HG03521 (cell line): ENCODE data around the gene GPR17.

ENCODE experiments used
- ATAC-seq: cut with Tn5 transposase; IDR thresholded peaks from one replicate; pipeline ENCODE4 v1.9.1; 2021; ENCODE audit warnings: mild to moderate bottlenecking, moderate library complexity; ENCODE audit not compliant: unreplicated experiment

Gene GPR17

DNA sequence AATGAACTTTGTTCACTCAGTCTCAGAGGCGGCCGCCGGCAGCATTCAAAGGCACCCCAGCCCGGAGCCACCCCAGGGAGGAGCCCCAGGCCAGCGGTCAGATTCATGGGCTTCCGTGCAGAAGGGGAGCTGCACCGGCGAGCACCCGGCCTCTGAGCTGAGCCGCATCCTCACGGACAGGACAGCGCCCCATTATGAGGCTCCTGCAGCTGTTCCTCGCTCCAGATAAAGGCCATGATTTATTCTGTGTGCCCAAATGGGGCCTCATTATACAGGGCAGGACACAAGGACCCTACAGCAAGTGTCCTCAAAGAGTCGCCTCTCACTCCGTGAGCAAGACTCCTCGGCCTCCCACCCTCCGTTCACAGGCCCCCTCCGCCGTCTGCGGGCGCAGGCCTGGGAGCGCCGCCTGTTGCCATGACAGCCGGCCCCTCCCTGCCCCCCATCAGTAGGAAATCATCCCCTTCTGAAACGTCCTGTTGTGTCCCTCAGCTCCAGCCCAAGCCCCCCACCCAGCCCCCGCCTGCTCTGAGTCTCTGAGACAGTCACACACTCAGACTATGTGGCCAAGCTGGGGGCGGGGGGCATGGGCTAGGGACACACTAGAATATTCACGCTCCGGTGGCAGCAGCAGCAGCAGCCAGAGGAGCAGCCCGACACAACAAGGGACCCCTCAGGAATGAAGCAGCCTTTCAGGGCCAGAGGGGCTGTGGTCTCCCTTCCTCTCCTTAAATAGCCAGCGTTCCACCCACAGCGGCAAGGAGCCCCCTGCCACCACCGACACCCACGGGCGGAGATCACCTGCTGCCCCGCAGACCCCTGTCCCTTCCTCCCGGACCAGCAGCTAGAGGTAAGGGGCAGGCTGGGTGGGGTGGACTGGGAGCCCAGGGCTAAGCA lies at the start of gene GPR17:
Gene GPR17, plus strand, starts transcription at position 759 of the 897 bp plus-strand sequence. CDS start 4,583 bp downstream, outside the sequence.
- ATAC-seq, result no peak

DNA sequence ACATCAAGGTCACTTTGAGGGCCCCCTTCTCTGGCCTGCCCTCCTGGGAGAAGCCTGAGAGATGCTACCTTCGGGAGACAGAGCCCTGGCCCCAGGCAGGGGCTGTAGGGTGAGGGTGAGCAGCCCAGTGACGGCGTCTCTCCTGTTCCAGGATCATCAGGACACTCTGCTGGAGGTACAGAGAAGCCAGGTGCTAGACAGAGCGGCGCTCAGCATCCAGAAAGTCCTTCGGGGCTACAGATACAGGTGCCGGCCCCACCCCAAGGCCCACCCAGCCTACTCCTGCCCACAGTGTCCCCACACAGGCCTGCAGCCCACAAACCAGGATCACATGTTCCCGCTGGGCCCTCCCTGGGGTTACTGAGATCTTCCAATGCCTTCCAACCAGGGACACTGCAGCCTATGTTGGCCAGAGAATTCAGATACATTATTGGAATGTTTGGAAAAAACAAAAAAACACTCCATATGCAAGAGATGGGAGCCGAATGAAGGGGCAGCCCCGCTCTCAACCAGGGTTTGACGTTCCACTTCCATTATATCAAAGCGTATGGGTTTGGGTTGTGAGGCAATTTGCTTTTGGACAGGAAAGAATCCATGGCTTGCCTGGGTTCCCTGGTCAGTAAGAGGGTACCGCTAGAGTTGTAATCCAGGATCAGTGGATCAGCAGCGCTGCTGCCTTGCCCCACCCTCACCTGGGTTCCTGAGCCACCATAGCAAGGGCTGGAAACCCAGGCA lies 49.5 kb upstream of the GPR17 start:
- no peak for ATAC-seq

GRCh38 chr2:127597046-127597983 lies 48.6 kb upstream of the GPR17 start:
- ATAC-seq, result no peak

DNA sequence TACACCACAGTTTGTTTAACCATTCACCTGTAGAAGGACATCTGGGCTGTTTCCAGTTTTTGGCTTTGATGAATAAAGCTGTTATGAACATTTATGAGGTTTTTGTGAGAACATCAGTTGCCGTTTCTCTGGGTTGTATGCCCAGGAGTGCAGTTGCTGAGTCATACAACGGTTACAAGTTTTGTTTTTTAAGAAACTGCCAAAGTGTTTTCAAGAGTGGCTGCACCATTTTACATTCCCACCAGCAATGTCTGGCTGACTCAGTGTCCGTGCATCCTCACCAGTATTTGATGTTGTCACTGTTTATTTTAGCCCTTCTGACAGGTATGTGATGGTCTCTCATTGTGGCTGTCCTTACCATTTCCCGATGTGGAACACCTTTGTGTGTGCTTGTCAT lies 48.0 kb upstream of the GPR17 start:
- no peak for ATAC-seq

- no peak for ATAC-seq
Measured at GRCh38 chr2:127598711-127599110, 47.2 kb upstream of the GPR17 start.

GRCh38 chr2:127599211-127599610 lies 46.7 kb upstream of the GPR17 start:
- ATAC-seq, result no peak

GRCh38 chr2:127604986-127605385 lies 41.0 kb upstream of the GPR17 start:
- no peak for ATAC-seq

- no peak for ATAC-seq
Measured at GRCh38 chr2:127605691-127606263, 40.2 kb upstream of the GPR17 start.

- ATAC-seq, result no peak
Measured at GRCh38 chr2:127606625-127607398, 39.1 kb upstream of the GPR17 start.

GRCh38 chr2:127607399-127607908 lies 38.5 kb upstream of the GPR17 start:
- ATAC-seq, result no peak

DNA sequence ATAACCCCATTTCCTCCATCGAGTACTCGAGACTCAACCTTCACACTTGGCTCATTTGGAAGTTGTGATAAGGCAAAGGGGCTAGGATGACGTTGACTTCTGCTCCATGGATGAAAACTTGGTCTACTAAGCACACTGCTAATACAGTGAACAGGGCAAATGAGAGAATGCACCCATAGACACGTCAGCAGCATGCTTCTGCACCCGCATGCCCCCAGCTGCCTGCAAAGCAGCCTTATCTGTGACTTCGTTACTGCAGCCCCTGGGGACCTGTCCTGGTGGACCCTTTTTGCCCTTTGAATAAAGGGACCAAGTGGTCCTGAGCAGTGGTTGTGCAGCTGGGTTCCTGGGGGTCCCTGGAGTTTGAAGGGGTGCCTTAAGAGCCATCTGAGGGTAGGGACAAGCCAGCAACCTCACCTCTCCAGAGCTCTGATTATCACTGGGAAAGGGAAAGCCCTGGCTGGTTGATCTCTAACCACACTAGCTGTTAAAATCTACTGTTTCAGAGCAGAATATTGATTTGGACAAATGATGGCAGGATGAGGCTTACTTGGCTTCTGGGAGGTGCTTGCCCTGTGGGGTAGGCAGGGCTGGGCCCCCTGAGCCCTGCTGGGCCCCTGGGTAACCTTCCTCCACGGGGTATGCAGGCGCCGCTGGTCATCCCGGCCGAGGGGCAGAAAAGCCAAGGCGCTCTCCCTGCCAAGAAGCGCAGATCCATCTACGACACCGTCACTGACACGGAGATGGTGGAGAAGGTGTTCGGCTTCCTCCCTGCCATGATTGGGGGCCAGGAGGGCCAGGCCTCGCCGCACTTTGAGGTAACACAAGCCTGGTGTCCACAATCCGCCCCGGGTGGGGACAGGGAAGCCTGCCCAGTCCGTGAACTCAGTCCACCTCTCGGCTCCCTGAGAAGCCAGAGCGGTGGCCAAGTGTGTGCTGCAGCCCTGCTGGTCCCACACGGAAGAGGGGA lies 37.6 kb upstream of the GPR17 start:
- ATAC-seq, result no peak

DNA sequence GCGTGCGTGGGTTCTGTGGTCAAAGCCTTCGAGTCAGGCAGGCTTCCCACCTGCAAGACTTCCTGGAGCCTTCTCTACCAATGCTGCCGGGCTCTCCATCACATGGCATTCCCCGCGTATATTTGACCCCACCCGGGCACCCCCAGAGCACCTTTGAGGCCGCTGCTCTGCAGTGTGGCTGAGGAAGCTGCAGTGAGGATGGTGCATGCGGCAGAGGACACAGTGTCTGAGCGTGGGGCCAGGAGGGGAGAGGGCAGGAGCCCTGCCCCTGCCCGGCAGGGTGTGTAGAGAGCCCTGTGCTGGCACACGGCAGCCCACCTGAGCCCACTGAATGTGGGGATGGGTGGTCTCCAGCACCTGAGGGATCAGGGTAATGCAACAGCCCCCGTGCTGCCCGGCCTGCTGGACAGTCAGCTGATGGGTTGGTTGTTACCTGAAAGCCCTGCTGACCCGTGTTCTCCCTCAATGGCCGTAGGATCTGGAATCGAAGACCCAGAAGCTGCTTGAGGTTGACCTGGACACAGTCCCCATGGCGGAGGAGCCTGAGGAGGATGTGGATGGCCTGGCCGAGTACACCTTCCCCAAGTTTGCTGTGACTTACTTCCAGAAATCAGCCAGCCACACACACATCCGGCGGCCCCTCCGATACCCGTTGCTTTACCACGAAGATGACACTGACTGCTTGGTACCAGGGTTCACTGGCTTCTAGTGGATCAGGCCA lies 36.8 kb upstream of the GPR17 start:
- no peak for ATAC-seq

DNA sequence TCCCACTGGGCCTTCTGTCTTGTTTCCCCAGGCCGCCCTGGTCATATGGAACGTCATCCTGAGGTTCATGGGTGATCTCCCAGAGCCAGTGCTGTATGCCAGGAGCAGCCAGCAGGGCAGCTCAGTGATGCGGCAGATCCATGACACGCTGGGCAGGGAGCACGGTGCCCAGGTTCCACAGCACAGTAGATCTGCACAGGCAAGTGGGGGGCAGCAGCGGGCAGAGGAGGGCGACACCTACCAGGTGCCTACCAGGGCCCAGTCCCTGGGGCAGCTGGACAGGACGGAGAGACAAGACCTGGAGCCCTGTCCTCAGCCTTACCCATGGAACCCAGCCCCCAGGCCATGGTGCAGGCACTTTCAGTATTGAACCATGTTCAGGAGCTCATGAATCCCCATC lies 36.1 kb upstream of the GPR17 start:
- ATAC-seq, result no peak

DNA sequence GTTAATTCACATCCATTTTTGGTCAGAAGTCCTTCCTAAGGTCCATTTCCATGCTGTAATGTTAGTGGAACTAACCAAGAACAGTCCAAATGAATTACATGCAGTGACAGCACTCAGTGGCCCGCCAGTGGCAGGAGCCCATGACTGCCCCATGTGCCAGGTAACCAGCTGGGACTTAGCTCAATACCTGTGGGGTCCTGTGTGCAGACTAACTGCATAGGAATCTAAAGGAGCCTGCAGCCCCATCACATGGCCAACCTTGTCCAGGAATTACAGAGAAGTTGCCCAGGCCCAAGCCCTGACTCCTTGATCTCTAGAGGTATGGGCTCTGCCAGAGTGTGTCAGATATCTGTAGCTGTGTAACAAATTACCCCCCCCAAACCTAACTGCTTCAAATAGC lies 35.4 kb upstream of the GPR17 start:
- ATAC-seq, result no peak

DNA sequence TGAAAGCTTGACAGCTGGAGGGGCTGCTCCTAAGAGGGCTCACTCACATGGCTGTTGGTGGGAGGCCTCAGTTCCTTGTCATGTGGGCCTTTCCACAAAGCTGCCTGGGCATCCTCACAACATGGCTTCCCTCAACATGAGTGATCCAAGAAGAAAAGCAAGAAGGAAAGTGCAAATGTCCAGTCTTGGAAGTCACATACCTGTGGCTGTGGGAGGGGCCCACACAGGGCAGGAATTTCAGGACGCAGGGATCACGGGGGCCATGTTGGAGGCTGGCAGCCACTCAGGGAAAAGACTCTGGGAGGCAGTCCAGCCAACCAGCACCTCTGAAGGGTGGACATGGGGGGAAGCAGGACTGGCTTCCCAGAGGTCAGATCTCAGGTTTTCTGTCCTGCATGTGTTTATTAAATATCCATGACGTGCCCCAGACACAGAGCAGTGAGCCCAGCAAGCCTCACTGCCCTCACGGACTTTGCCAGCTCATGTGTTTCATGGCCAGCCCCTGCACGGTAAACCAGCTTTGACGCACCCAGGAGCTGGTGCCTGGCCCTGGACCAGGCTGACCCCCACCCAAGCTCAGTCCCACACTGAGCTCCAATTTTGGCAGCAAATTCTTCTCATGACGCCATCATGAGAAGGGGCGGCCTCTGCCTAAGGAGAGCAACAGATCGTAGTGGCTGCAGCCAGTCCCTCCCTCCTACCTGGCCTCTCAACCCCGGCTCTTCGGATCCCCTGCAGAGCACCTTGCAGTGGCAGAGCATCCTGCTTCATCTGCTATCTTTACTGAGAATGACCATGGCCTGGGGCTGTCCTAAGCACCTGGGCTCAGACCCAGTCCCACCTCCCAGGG lies 34.7 kb upstream of the GPR17 start:
- ATAC-seq, result no peak

DNA sequence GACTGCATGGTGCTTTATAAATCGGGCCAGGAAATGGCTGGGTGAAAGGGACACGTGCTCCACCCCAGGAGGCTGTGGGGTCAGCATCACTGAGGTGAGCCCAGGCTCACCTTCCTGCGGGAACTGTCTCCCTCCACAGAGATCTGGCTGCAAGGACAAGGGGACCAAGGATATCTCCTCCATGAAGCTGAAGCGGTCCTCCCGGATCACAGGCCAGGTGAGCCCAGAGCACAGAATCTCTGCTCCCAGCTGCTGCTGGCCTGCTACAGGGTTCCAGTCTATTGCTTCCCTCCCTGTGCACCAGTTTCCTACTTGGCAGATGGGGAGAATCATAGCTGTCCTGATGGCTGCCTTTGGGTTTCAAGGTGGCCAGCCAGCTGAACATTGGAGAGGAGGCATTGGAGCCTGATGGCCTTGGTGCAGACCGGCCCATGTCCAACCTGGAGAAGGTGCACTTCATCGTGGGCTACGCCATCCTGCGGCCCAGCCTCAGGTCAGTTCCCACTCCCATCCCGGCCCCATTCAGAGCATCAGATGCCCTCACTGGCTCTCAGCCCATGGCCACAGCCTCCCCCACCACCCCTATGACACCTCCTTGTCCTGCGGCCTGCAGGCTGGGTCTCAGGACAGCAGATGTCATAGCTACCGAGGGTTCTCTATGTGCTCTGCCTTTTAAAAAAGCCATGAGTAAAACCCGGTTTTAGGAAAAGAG lies 33.7 kb upstream of the GPR17 start:
- ATAC-seq, result no peak
